Activated CD4-positive, CD25-positive, alpha-beta regulatory T cell treated with anti-CD3 and anti-CD28 coated beads, Interleukin-2, amount 50 U/mL, for 72 hours (primary cell): ENCODE measurements around the gene BHLHE41.

ENCODE experiments used
- DNase-seq: peaks from one replicate; pipeline ENCODE4 v3.0.0; 2021

BHLHE41 gene

GRCh38 chr12:26124446-26125399 lies at the start of gene BHLHE41:
Gene BHLHE41, minus strand, starts transcription at chr12:26125037. Its CDS starts 258 bp downstream, at chr12:26124779.
- DNase-seq, result no peak

- DNase-seq, result no peak
Observed at GRCh38 chr12:26172946-26173552, 48.2 kb upstream of the BHLHE41 start.

DNA sequence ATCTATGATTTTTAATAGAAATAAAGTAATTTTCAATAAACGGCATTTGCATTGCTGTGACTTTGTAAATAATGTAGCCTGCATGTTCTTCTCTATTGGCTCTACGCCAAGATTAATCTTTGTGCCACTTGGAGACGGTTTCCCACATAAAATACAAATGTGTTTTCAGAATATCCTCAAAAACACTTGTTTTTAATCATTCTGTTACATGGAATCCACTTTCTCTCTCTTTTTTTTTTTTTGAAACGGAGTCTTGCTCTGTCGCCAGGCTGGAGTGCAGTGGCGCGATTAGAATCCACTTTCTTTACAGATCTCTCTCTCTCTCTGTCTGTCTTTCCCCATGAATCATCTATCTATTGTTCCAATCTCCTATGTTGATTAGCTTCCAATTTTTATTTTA lies 47.7 kb upstream of the BHLHE41 start:
- no peak for DNase-seq

- no peak for DNase-seq
Observed at GRCh38 chr12:26172013-26172412, 47.2 kb upstream of the BHLHE41 start.

- no peak for DNase-seq
Observed at GRCh38 chr12:26164118-26164517, 39.3 kb upstream of the BHLHE41 start.

- DNase-seq, result no peak
Observed at GRCh38 chr12:26162905-26163304, 38.1 kb upstream of the BHLHE41 start.

DNA sequence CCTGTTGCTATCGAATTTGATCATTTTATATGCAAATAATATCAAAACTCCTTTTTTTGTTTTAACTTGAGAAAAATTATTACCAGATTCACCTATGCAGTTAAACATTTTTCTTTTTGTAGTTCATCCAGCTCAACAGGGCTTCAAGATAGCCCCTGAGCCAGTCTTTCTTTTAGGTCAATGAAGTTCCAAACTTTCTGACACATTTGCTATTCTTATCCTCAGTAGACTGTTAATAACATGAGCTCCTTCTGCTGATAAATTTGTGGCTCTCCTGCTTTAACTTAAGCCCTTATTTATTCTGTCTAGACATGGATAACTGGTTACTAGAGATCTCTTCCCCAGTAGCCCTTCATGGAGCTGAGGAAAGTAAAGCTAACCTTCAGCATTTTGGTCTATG lies 37.3 kb upstream of the BHLHE41 start:
- no peak for DNase-seq

GRCh38 chr12:26158078-26158764 lies 33.4 kb upstream of the BHLHE41 start:
- DNase-seq, result no peak

- DNase-seq, result no peak
Observed at GRCh38 chr12:26157001-26157400, 32.2 kb upstream of the BHLHE41 start.

DNA sequence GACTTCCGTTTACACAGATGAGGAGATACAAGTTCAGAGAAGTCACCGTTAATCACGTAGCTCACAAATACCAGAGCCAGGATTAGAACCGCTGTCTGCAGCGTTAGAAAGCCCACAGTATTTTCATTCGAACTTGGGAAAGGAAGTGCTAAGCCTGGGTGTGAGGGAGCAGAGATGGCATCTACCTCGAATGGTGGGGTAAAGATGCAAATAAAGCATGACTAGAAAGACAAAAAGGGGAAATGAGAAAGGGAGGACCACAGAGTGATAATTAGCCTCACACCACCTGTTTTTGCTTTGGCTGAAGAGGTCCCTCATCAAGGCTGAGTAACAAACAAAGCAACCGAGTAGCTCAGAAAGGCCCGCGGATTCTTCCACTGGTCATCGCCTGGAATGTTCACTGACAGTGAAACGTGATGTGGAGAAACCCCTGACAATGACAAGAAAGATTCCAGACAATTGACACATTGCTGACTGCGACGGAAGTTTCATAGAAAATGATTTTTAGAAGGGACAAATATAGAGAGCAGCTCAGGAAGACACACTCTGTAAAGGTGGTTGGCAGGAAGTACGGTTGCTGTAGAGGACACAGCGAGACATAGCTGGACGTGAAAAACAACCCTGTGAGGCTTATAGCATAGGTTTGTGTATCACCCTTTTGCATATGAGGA lies 31.5 kb upstream of the BHLHE41 start:
- DNase-seq, result no peak

- no peak for DNase-seq
Observed at GRCh38 chr12:26153421-26154154, 28.8 kb upstream of the BHLHE41 start.

- no peak for DNase-seq
Observed at GRCh38 chr12:26152507-26153102, 27.8 kb upstream of the BHLHE41 start.

DNA sequence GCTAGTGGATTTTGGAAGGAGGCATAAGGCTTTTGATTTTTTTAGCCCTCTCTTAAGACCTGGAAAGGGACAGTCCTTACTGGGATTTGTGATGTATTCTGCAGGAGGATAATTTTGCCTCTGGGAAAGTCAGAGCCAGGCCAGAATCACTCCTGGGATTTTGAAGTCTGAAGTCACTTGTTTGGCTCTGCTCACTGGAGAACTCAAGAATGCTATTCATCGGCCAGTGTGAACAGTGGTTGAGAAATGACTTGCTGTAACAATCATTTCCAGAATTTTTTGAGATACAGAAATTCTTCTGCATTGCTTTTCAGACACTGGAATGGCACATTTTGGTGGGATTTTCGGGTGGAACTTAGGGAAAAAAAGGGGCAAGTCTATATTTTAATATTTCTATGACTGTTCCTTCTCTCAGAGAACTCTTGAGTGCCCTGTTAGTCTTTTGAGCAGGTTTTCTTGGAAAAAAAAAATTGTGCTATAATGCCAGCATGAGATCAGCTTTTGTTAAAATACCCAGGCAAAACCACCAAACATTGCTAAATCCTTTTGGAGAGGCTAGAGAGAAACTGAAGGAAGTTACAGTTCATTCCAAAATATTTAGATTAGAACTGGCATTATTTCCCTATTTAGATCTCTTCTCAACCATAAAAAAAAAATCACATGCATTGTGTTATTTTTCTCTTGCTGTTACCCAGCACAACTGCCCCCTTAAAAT lies 26.1 kb upstream of the BHLHE41 start:
- no peak for DNase-seq

DNA sequence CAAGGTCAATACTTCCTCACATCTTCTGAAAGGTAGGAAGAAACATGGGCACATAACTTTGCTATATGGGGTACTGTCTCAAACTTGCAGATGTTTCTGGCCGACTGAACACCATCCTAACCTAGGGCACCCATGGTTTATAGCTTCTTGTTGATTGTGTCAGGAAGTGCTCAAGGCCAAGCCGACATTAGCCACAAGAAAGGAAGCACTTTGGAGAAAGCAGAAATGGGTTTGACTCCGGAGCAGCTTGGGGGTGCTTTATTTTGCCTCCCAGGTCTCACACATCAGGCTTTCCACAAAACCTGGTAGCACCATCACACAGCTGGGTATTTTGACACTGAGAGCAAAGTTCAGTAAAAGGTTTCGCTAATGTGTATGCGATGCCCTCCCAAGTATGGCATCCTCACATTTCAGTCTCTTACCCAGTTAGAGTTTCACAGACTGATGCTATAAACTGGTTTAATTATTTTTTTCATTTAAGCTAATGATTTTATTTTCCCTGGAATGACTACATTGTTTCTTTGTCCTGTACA lies 25.2 kb upstream of the BHLHE41 start:
- DNase-seq, result no peak

DNA sequence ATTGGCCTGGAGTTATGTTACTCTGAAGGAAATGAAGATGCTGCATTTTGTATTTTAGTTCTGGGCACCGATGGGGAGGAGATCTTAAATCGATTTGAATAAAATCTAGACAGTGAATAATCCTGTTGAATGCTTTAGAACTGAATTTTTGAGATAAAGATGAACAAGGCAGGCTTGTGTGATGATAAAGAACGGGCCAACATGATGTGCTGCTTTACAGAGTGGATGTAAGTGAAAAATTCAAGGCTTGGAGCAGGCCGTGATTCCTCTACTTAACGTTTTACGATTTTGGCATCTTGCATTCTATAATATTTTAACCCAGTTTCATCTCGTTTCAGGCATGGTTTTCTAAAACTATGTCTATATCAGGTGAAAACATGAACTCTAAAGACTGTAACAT lies 23.5 kb upstream of the BHLHE41 start:
- no peak for DNase-seq

DNA sequence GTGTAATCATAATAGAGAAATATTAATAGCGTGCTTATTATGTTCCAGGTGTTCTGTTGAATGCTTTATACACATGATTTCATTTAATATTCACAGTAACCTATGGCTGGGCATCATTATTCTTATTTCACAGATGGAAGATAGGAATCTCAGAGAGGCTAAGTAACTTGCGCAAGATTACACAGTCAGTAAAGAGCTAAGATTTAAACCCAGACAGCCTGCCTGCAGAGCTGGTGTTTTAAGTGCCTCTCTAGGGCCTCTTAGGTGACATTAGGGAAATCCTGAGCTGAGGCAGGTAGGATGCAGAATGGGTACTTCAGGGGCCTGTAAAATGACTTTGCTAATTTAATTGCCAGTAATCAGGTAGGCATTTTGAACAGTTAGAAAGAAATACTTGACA lies 18.5 kb upstream of the BHLHE41 start:
- DNase-seq, result no peak

DNA sequence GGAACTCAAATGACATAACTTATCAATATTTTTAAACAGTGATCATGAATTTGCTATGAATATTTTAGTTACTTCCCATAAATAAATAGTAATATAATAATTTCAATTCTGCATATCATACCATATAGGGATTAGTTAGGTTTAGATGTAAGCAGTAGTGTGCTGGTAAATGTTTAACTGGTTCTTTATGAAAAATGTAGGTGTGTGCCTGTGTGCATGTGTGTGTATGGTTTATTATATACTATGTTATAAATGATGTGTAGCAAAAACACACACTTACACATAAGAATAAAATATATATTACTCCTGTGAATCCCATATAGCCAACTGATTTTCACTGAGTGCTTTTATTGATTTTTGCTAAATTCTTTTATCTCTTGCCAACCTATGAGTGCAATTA lies 14.0 kb upstream of the BHLHE41 start:
- no peak for DNase-seq

DNA sequence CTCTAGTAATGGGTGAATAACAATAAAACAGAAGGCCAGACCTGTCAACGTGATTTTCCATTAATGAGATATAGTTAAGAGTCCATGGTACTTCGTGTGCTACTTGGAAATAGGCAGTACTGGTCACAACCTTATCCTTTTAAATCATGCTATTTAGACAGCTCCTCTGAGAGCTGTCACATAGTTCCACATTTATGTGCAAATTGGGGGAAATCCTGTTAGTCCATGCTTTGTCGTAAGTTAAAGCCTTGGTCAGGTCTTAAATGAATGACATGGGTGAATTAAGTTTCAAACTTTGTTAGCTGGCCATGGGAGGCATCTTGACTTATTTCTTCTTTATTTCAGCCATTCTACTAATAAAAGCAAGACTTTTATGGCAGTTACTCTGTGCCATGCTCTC lies 11.9 kb upstream of the BHLHE41 start:
- DNase-seq, result no peak

GRCh38 chr12:26135571-26135970 lies 10.7 kb upstream of the BHLHE41 start:
- DNase-seq, result no peak

- no peak for DNase-seq
Observed at GRCh38 chr12:26135010-26135420, 10.2 kb upstream of the BHLHE41 start.

- no peak for DNase-seq
Observed at GRCh38 chr12:26134540-26134939, 9.7 kb upstream of the BHLHE41 start.
